Subcutaneous preadipocyte (primary cell): Measurements from ENCODE around the gene EIF3L. TPM values are rescaled to one million over a fixed set of nuclear protein-coding genes. Genes with fewer than 3 reads are reported as not detected.
A peak's percentile ranks its signal among the peaks of the same experiment; 100 is the strongest.

Experiments used
- small RNA-seq: library from RNA; depleted of rRNA; stranded (forward); fragments of <200 nt; gene quantifications from one replicate; pipeline ENCODE3, GENCODE V24; 2012
- total RNA-seq: library from RNA; depleted of rRNA; stranded (reverse); fragments of >200 nt; gene quantifications from 2 replicates; pipeline ENCODE4 v1.2.3, GENCODE V29; 2012

The EIF3L gene
- 356 and 358 TPM in 2 replicates for total RNA-seq

GRCh38 chr22:37849089-37849751, at the start of gene EIF3L:
TSS of gene EIF3L (plus strand) at chr22:37849419. CDS start at chr22:37849450, 31 bp downstream.

GRCh38 chr22:37807410-37808293, 41.6 kb upstream of the EIF3L start, which contains the start of gene GCAT:
TSS of gene GCAT (plus strand) at chr22:37807934. CDS start at chr22:37807968, 34 bp downstream.

DNA sequence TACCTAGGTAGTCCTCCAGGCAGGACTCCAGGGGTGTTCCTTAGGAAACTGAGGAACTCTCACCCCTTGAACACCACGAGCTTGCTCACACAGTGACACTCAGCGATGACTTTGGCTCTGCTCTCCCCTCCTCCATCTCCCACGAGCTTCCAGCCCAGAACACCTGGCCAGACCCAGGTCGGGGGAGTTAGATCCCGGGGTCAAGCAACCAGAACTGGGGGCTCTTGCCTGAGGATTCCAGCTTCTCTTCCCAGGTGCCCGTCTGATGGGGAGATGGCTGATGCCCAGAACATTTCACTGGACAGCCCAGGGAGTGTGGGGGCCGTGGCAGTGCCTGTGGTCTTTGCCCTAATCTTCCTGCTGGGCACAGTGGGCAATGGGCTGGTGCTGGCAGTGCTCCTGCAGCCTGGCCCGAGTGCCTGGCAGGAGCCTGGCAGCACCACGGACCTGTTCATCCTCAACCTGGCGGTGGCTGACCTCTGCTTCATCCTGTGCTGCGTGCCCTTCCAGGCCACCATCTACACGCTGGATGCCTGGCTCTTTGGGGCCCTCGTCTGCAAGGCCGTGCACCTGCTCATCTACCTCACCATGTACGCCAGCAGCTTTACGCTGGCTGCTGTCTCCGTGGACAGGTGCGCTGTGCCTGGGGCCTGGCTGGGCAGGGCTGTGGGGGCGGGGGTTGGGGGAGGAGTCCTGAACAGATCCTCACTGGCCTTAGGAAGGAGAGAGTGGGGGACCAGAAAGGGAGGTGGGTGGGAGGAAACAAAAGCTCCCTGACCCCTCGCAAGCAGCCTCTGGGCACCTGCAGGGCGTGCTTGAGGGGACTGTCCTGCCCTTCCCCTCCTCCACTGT, 25.9 kb upstream of the EIF3L start, which contains the start of gene GALR3:
Gene GALR3, plus strand, starts transcription at position 249 of the 852 bp plus-strand sequence. Its CDS starts 25 bp downstream, at position 274.

GRCh38 chr22:37905534-37906363, 56.5 kb downstream of the EIF3L start, which contains the start of gene MICALL1:
TSS of gene MICALL1 (plus strand) at chr22:37906297. CDS start at chr22:37906423, 126 bp downstream.

Small RNAs within 50 kb of the gene (small RNA-seq; reads per million reads assigned to genes)
- gene MIR659, result 1.5 reads per million, percentile 73 among the genes with 10 or more reads in this experiment

Other genes with a start within 250 kb of the EIF3L start
- 35.6 and 58.8 TPM in 2 replicates for gene GGA1, start 240.6 kb upstream of the EIF3L start, total RNA-seq
- 7.0 and 12.3 TPM in 2 replicates for gene SH3BP1, start 209.8 kb upstream of the EIF3L start, total RNA-seq
- 10.7 and 16.0 TPM in 2 replicates for gene PDXP, start 190.7 kb upstream of the EIF3L start, total RNA-seq
- gene LGALS1, start 173.8 kb upstream of the EIF3L start, total RNA-seq, result 3,847 and 6,336 TPM in 2 replicates
- gene NOL12, start 163.1 kb upstream of the EIF3L start, total RNA-seq, result 20.2 and 27.0 TPM in 2 replicates
- gene TRIOBP, start 152.4 kb upstream of the EIF3L start, total RNA-seq, result 191 and 224 TPM in 2 replicates
- 34.2 and 45.0 TPM in 2 replicates for gene GCAT, start 41.5 kb upstream of the EIF3L start, total RNA-seq
- gene GALR3, start 26.0 kb upstream of the EIF3L start, total RNA-seq, result not detected in 2 replicates
- 28.7 and 37.1 TPM in 2 replicates for gene ANKRD54, start 5.1 kb upstream of the EIF3L start, total RNA-seq
- gene MICALL1, start 56.9 kb downstream of the EIF3L start, total RNA-seq, result 34.5 and 65.7 TPM in 2 replicates
- gene C22orf23, start 104.2 kb downstream of the EIF3L start, total RNA-seq, result 0.37 and 0.98 TPM in 2 replicates
- gene POLR2F, start 104.3 kb downstream of the EIF3L start, total RNA-seq, result 34.8 and 49.6 TPM in 2 replicates
- gene SOX10, start 135.1 kb downstream of the EIF3L start, total RNA-seq, result not detected in 2 replicates
- 4.9 and 5.1 TPM in 2 replicates for gene PICK1, start 208.0 kb downstream of the EIF3L start, total RNA-seq
- gene SLC16A8, start 234.8 kb downstream of the EIF3L start, total RNA-seq, result not detected in 2 replicates